GM19468 (cell line): ENCODE measurements around the gene AKNA.
"Not testable (repeated sequence)": the region's sequence is repeated elsewhere in the genome, so short reads cannot be mapped to it uniquely, and the experiment has no call there.

Experiments
- ATAC-seq: cut with Tn5 transposase; IDR thresholded peaks from one replicate; pipeline ENCODE4 v1.9.1; 2021; ENCODE audit warnings: mild to moderate bottlenecking, moderate library complexity, moderate number of reproducible peaks; ENCODE audit not compliant: unreplicated experiment; ENCODE audit errors: extremely low read depth

Gene AKNA

DNA sequence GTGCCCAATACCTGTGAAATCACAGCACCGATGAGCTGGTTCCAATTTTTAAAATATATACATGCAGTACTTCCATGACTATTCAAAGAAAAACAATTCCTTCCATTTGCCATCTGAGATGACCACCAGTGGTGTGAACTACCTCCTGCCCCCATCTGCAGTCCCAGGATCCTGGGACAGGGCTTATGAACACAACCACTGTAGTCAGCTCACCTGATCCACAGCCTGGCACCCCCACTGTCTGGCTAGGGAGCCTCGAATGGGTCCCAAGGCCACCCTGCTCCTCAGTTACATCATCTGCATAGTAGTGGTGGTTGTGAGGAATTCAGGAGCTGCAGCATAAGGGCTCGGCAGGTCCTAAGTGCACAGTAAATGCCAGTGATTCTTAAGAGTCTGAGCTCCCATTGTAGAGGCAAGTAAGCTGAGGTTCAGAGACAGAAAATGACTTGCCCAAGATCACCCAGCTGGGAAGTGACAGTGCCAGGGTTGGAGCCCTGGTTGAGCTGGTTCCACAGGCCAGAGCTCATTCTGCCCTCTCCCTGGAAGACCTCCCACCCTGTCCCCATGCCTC is 62.0 kb downstream of the AKNA start:
- ATAC-seq: not testable (repeated sequence)

GRCh38 chr9:114324965-114325364 is 62.8 kb downstream of the AKNA start:
- not testable (repeated sequence) for ATAC-seq

DNA sequence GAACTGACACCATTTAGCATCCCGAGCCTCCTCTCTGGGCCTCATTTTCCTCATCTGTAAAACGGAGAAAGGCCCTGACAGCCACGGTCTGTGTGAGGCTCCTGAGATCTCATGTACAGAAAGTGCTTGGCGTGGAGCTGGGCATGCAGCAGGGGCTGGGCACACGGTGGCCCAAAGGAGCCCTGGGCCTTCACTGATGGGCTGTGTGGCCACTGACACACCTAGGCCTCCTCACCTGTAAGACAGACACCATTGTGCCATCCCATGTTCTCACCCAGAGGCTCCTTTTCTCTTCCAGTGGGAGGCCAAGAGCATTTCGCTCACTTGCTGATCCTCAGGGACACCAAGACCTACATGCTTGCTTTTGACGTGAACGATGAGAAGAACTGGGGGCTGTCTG is 63.3 kb downstream of the AKNA start:
- no peak for ATAC-seq

- not testable (repeated sequence) for ATAC-seq
Observed at GRCh38 chr9:114323849-114324248, 63.9 kb downstream of the AKNA start.

GRCh38 chr9:114322831-114323531 is 64.8 kb downstream of the AKNA start, which contains the start of gene ORM1:
Gene ORM1, plus strand, starts transcription at chr9:114323098. Its CDS starts 36 bp downstream, at chr9:114323134.
- not testable (repeated sequence) for ATAC-seq

GRCh38 chr9:114322160-114322818 is 65.5 kb downstream of the AKNA start:
- not testable (repeated sequence) for ATAC-seq

DNA sequence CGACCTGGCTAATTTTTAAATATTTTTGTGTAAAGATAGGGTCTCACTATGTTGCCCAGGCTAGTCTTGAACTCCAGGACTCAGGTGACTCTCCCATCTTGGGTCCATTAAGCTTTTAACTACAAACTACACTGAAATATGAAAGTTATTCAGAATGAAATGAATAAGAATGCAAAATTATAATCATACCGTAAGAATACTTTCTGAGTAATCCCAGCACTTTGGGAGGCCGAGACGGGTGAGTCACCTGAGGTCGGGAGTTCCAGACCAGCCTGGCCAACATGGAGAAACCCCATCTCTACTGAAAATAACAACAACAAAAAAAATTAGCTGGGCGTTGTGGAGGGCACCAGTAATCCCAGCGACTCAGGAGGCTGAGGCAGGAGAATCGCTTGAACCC is 66.0 kb downstream of the AKNA start:
- no peak for ATAC-seq

- ATAC-seq: not testable (repeated sequence)
Observed at GRCh38 chr9:114320710-114321109, 67.1 kb downstream of the AKNA start.

DNA sequence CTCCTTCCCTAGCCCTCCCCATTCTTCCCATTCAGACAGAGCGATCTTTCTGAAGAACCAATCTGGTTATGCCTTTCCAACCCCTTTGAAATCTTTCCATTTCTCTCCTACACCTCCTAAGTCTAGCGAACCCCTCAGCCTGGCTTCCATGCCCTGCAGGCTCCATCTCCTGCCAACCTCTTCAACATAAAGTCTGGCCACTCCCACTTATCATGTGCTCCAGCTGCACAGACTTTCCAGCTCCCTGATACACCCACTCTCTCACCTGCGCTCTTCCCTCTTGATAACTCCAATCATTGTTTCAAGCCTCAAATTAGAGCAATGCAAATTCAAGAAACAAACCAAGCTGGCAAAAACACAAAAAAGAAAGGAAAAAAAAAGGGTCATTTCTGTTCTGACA is 68.6 kb downstream of the AKNA start:
- ATAC-seq: no peak

- no peak for ATAC-seq
Observed at GRCh38 chr9:114318416-114318815, 69.4 kb downstream of the AKNA start.

DNA sequence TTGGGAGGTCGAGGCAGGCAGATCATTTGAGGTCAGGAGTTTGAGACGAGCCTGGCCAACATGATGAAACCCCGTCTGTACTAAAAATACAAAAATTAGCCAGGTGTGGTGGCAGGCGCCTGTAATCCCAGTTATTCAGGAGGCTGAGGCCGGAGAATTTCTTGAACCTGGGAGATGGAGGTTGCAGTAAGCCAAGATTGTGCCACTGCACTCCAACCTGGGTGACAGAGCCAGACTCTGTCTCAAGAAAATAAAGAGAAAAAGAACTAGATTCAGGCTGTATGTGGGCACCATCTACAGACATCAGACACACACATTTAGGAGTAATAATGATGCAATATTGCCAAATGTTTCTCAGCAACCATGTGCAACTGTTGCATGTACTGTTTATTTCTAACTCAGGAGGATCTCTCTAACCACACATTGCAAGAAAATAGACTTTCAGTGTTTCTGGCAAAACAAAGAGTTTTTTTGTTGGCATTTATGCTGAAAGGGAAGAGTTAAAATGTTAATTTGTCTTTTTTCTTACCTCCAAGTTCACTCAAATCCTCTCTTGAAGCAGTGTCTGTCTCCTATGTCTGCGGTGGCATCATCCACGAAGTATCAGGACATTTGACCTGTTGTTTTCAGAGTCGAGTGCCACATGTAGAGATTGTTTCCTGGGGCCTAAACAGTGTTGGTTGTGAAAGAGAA is 70.0 kb downstream of the AKNA start:
- ATAC-seq: no peak

DNA sequence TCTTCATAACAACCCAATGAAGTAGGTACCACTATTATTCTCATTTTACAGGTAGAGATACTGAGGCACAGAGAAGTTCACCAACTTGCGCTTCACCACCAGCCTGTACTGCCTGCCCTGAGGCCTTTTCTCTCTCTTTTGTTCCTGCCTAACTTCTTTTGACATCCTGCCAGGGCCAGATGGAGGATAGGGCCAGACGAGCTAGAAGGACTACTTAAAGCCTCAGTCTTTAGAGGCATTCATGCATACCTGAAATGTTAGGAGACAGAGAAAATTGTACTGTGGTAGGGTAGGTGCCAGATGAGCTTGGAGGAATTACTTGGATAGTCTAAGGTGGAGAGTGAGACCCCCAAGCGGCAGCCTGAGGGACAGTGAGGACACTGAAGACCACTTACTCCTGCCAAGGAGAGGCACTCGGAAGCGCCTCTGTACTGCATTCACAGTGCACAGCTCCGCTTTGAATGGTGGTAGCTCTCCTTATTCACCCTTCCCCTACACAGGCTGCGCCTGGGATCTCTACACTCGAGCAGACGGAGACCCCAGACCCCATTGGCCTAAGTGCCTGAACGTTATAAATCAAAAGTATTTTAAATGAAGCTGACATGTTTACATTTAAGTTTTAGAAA is 71.1 kb downstream of the AKNA start:
- no peak for ATAC-seq

- ATAC-seq: no peak
Observed at GRCh38 chr9:114315723-114316363, 71.9 kb downstream of the AKNA start.

GRCh38 chr9:114314881-114315722 is 72.7 kb downstream of the AKNA start:
- no peak for ATAC-seq

- ATAC-seq: no peak
Observed at GRCh38 chr9:114314256-114314867, 73.4 kb downstream of the AKNA start.

- ATAC-seq: no peak
Observed at GRCh38 chr9:114313186-114313585, 74.6 kb downstream of the AKNA start.

DNA sequence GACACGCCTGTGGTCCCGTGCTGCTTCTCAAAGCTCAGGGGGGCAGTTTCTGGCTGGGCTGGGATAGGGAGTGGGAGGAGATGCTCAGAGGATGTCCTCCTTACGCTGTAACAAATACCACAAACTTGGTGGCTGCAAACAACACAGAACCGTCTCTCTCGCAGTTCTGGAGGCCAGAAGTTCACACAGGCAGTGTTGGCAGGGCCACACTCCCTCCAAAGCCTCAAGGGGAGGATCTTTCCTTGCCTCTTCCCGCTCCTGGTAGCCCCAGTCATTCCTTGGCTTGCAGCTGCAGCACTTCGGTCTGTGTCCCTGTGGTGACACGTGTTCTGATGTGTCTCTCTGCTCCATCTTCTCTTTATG is 75.3 kb downstream of the AKNA start:
- ATAC-seq: no peak

DNA sequence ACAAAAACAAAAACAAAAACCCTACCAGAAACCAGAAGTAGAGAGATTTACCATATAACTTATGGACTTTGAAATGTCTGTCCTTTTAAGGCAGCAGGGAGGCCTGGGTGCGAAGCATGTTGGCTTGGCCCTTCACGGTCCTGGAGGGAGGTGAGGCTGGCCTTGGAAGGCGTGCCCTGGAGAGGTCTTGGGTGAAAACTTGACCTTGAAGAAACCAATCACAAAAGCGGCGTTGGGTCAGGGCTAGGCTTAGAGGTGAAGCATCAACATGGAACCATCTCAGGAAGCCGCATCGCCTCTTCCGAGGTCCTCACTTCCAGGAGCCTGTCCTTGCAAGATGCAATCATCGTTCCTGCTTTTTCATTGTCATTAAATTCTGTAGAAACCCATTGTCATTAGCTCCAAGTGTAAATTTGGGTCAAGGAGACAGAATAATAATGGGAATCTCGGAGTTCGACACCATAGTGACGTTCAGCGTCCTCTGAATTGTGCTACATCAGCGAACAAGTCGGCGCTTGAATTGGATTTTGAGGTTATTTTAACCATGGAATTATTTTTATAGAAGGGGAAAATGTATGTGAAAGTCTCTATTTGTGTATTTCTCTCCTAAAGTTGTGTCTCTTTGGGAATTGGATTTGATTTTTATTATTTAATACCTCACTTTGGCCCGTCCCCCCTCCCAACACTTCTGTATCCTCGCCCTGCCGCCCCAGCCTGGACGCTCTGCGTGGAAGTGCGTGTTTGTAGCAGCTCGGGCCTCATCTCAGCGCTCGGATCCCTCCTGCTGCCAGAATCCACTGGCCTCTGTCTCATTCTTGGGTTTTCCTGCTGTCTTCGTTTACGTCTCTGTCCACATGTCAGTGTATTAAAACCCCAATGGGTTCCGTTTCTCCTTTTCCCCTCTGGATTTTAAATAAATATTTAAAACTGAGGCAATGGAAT is 75.9 kb downstream of the AKNA start:
- no peak for ATAC-seq
